CD1c-positive myeloid dendritic cell (primary cell): Measurements from ENCODE around the gene MLLT3.

ENCODE experiments used
- DNase-seq: peaks from one replicate; pipeline ENCODE4 v3.0.0-alpha.2; 2016; ENCODE audit errors: extremely low spot score

Gene MLLT3

DNA sequence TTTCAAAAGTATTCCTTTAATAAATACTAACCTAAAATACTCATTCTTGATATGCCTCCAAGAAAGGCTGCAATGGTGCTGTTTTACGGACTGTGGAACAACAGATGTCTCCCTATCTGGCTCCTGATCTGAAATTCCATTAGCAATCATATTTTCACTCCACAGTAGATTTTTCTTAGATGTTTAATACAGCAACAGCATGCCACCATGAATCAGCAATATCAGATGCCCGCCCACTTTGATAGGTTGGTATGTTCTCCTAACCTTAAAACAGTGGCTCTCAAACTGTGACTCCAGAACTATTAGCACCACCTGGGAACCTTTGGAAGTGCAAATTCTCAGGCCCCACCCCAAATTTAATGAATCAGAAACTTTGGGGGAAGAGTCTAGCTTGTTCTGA, 110.2 kb downstream of the MLLT3 start:
- no peak for DNase-seq

DNA sequence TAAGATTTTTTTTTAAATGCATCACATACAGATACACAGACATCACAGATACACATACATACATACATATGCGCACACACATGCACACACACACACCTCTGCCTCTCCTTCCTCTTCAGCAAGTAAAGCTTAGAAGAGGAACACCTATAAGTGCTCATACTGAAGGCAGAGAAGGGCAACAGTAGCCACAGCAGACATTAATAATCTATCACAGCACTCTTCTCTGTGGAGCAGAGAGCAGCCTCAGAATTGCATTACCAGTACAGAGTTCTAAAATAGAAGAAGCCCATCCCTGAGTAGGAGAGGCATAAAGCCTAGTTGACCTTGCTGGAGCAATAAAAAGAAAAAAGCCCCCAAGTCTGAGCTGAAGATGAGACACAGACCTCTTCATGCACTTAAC, 110.6 kb downstream of the MLLT3 start:
- no peak for DNase-seq

DNA sequence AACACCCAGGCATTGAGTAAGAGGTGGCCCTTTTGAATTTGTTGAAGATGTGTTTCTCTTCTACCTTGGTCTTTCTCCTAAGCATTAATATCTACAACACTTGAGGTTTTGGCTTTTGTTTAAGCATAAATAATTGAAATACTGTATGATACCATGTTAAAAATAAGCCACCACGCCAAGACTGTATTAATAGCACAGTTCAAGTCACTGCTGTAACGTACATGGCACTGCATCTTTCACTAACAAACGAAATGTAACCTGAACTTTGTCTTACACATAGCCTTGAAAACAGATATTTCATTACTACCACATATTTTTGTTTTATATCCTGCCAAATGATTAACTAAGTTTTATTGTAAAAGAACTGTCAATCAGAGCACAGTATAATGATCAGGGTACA, 112.8 kb downstream of the MLLT3 start:
- no peak for DNase-seq

DNA sequence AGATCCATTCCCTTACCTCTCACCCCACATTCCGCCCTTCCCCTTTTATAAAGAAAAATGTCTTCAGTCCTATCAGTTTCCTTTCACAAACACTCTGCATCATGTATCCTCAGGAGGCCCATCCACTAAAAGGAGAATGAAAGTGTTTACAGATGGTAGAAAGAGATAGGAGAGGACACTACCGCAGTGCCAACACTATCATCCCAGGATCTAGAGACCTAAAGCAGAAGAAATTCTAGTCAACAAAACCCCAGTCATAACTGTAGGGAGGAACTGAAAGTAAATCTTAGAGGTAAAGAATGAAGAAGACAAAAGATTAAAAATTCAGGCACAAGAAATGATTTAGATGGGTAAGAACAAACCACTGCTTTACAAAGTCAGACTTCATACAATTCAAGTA, 114.1 kb downstream of the MLLT3 start:
- DNase-seq, result peak; percentile 4

DNA sequence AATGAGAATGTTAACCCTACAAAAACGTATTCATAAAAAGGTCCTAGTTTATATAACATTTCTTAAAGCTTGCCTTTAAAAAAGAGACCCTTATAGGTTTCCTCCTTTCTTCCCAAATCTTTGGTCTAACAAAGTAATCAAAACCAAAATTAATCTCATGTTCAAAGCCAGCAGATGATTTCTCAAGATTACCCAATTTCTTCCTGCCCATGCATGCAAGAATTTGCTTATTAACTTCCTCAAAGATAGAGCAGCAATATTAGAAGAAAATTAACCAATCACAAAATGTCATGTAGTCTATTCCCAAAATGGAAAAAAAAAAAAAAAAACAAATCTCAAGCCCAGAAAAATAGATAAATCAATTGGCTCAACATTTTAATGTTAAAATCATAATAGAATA, 114.9 kb downstream of the MLLT3 start:
- peak; percentile 36 for DNase-seq

DNA sequence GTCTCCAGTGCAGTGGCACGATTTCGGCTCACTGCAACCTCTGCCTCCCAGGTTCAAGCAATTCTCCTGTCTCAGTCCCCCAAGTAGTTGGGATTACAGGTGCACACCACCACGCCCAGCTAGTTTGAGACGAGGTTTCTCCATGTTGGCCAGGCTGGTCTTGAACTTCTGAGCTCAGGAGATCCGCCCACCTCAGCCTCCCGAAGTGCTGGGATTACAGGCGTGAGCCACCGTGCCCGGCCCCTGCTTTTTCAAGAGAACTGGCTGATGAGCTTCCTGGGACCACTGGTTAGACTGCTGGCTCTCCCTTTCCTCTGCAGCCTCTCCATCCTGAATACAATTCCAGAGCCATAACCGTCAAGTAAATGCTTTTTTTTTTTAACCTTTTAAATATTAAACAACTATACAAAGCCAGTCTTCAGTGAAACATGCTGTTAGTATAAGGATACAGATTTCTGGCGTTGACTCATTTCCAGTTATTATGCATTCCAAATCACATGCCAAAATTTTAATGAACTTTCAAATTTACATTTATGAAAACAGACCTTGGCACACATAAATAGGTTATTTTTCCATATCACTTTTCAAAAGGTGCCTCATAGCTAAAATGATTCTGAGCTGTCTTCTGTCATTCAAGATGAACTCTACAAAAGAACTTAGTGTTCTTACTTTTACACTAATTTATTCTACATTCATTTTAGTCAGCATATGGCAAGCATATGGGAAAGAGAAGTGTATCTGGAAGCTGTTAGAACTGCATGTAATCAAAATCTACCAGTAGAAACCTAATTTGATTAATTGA, 116.0 kb downstream of the MLLT3 start:
- DNase-seq, result no peak

DNA sequence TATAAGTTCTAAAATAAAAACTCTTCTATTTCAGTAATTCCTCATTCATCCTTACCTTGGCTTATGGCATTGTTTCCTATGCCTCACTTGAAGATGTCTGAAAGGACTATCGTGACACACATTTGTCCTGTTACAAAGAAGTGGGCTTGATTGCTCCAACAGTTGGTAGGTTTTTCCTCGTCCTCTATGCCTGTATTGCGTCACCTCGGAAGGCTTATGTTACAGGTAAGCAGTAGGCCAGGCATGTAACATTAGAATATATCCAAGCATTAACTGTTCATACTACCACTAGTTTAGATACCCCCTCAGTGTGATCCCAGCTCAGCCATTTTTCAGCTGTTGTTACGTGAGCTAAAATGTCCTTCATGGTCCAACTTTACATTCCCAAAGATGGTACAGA, 116.7 kb downstream of the MLLT3 start:
- no peak for DNase-seq

DNA sequence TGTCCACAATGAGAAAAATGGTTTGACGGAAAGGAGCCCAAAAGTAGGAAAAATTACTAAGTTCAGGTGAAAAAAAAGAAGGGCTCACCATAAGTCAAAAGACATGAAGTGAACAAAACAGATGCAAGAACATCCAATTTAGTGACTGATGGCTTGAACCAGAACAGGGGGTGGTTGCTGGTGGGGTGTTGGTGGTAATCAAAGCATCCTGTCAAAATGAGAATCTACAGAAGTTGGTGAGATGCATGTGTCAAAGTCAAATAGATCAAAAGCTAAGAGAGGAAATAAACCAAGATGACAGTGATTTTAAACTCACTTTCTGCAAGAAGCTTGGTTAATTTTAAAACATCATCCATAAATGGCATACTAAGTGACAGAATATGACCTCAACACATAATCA, 117.4 kb downstream of the MLLT3 start:
- DNase-seq, result no peak

DNA sequence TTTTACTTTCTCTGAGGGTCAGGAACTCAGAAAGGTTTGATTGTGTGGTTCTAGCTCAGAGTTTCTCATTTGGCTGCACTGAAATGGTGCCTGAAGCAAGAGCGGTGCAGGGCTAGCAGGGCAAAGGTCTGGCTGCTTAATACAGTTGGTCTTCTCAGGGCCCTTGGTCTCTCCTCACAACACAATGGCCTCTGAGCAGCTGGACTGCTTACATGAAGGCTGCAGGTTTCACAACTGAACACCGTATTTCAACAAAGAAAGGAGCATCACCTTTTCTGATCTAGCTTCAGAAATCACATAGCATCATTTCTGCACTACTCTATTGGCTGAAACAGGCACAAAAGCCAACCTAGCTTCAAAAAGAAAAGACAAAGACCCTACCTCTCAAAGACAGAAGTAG, 122.2 kb downstream of the MLLT3 start:
- no peak for DNase-seq

DNA sequence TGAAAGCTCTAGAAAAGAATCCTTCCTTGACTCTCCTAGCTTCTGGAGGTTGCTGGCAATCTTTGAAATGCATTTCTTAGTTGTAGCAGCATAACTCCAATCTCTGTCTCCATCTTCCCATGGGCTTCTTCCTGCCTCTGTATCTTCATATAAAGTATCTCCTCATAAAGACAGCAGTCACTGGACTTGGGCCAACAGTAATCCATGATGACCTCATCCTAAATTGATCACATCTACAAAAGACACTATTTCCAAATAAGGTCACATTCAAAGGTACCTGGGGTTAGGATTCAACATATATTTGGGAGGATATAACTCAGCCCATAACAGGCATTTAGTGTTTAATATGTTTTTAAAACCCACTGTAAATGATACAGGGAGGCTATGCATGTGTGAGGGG, 123.3 kb downstream of the MLLT3 start:
- DNase-seq, result no peak

DNA sequence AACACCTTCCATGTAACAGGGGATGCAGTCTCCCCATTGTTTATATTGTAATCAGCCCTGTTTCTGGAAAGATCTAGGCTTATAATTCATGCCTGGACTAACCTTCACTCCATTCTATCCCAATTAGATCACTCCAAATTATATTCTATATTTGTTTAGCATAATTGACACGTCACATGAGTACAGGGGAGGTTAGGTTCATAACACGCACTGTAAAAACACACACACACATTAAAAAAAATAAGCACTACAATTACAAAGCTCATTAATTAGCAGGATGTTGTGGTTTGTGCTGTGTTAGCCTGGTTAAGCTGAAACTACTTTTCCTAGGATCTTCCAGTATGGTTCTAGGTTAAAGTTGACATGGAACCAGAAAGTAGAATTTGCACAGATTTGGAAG, 126.0 kb downstream of the MLLT3 start:
- DNase-seq, result no peak

DNA sequence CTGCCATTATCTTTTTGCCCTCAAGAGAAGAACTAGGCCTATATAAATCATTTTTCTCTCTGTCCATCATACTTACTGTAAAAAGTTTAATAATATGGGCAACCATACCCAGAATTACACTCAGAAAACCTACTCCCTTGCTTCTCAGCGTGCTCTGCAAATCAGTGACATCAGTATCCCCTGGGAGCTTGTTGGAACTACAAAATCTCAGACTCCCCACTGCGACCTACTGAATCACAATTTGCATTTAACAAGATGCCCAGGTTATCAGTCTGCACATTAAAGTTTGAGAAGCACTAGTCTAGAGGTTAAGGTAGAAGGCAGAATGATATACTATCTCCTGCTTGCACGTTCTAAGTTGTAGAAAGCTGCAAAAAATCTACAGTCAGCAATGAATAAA, 127.2 kb downstream of the MLLT3 start:
- no peak for DNase-seq

DNA sequence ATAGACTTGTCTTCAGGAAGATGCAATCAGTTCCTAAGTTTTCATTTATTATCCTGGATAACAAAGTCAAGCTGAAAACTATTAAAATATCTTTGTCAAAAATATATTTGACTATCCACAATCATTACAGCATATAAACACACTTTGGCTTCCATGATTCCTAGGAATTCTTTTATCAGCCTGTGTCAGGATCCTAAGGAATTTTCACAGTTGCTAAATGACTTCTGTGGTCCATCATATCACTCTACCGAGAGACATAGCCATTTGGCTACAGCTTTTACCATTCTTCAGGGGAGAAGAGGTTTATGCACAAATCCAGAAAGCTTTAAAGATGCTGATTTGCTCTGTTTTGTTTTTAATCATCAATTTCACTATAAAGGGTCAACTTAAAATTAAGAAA, 128.3 kb downstream of the MLLT3 start:
- DNase-seq, result no peak

DNA sequence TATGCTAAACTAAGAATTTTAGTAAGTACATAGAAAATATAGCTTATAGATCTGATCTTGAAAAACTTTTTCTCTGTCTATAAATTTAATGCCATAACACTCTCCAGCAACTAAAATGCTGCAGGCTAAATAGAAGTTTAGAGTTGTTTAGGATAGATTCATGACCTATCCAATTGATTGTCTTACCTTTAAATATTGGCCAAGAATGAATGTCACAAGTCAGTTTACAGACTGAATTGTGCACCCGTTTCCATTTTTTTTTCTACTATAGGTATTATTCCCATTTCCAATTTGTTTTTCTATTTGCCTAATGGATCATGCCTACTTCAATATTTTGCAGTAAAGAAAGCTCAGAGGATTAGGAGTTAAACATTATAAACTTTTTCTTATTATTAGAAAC, 129.5 kb downstream of the MLLT3 start:
- no peak for DNase-seq

DNA sequence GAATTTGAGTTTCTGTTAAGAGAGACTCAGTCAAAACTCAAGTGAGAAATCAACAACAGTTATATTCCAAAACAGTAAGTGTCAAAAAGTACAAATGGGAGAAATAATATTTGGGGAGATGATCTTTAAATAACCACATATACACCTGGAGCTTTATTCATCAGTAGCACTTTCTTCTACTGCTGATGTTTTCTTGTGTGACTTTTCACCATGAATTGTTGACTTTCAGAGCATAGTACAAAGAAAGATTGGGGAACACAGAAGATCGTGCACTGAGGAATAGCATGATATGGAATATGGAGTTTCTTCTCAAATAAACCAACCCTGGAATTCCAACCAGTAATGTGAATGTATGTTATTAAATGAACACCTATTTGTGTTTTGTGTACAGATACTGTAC, 130.7 kb downstream of the MLLT3 start:
- DNase-seq, result no peak

DNA sequence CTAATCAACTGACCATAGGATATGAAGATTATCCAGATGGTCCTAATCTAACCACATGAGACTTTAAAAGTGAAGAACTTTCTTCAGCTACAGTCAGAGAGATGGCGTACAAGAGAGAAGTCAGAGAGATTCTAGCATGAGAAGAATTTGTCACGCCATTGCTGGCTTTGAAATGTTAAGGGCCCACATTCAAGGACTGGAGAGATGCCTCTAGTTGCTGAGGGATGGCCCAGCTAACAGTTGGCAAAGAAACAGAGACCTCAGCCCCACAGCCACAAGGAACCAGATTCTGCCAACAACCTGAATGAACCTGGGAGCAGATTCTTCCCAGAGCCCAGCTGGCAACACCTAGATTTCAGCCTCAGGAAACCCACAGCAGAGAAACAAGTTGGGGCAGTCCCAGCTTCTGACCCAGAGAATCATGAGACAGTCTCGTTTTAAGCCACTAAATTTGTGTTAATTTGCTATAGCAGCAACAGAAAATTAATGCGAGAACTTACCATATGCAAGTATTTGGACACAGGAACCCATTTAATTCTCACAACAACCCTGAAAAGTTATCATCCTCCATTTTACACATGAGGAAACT, 132.0 kb downstream of the MLLT3 start:
- DNase-seq, result no peak

DNA sequence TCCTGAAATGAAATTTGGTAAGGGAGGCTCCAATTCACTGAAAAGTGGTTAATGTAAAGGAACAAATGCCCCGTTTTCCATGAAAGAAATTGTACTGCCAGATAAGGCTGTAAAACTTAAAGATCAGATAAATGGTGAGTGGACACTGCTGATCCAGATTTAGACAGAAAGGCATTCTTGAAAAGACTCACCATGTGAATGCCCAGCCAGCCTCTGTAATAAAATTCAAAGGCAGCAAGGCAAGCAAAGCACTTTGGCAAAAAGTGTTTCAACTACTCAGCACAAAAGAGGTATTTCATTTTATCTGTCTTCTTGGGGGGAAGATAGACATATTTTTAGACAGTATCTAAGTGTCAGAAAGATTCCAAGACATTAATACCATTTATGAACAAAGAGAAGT, 133.6 kb downstream of the MLLT3 start:
- no peak for DNase-seq

DNA sequence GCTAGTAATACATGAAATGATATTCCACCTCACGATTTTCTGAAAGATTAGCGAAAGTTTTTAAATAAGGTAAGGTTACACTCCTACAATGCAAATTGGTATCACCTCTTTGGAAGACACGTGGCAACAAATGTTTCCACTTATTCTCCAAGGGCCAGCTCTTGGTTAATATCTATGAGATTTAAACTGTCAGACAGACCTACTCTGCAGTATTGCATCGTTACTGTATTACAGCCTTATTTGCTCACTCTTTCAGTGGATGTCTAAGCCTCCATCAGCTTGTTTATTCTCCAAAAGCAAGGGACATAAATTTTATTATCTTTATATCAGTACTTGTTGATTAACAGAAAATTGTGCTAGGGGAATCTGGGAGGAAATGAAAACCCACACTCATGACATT, 135.7 kb downstream of the MLLT3 start:
- no peak for DNase-seq

DNA sequence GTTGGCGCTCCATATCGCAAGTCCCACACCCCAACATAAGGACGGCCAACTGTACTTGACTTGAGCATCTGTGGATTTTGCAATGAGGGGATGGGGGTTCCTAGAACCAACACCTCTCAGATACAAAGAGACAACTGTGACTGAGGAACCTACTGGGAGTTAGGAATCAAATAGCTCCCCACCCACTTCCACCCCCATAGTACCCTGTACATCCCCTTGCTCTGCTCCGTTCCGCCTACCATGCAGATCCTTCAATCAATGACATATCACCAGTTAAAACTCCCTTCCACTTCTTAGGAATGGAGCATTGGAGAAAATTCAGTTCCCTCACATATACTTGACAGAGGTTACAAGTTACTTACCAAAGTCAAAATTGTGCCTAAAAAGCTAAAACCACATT, 140.9 kb downstream of the MLLT3 start:
- no peak for DNase-seq

DNA sequence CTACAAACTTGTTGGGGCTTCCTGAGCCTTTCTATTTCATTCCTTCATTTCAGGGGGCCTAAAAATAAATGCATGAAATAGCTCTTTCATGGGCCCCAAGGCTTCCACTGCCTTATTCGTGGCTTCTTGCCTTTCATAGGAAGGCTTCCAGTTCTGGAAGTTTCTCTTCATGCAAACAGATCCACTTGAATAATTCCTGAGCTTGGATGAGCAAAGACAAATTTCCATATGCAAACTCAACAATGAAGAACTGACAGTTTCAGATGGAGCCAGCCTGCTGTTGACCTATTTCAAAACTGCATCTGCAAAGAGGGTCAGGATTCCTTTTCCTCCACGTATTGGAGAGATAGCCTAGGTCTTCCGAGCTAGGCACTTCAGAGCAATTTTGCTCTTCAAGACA, 142.1 kb downstream of the MLLT3 start:
- no peak for DNase-seq

DNA sequence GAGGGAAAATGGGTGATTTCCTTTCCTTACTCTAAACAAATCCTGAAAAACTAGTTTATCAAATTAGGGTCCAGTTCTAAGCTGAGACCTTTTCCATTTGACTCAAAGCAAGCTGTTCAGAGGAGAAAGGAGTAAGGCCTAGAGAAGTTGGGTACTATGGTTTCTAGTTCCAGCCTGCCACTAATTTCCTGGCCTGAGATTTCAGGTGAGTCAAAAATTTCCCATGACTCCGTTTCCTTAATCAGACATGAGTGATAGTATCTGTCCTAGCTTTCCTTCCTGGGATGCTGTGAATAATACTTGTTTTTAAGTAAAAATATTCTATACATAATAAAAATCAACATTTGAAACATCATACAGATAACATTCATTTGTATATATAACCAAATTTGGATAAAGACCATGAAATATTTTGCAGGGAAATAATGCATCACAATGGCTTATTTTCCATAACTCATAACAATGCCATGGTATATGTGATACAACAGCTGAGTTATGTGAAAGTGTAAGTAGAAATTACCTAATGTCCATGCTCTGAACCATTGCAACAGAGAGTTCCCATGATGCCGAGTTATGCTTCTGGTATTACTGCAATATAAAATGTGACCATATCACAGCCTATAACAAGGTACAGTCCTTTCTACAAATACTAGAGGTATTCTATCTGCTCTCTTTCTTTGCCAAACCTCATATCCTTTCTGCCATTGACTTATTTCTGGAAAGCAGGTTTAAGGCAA, 142.7 kb downstream of the MLLT3 start:
- no peak for DNase-seq

DNA sequence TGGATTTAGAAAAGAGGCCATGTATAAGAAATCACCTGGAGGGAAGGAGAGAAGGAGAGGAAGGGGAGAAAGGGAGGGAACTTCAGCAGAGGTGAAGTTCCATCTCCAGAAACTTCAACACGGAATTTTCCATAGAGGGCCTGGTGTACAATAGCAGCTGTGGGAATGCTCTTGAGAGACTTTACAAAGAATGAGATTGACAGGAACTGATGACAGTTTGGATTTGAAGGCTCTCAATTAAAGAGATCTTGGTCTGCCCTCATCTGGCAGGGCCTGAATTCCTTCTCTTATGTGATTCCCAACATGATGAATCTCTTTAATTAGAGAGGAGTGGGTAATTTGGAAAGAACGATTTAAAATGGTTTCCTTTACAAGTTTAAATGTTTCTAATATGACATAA, 143.5 kb downstream of the MLLT3 start:
- DNase-seq, result no peak

DNA sequence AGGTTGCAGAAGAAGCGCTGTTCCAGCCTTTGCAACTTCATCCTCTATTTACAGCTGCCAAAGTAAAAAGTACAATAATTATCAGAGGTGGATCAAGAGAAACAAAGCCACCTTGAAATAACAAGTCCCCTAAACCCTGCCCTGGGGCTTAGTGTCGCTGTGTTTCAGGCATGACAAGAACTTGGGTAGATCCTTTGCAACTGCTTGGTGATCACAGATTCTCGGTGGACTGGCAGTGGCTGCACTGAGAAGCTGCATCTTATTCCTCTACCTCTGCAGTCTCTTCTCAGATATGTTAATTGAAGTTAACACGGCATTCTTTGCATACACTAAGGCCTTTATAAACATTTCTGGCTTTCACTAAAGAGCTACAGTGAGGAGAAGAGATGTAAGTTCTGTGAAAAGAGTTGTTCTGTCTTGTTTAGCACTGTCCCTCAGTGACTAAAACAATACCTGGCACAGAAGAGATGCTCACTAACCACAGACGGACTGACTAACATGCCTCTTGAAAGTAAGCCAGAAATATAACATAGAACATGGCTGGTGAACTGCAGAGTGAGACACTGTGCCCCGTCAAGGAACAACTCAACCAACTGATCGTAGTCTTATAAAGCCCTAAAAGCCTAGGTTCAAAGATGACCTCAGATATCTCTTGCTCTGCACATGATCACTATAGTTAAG, 144.2 kb downstream of the MLLT3 start:
- DNase-seq, result no peak
